ENCODE data around the gene CD44. TPM values are rescaled to one million over a fixed set of nuclear protein-coding genes. Genes with fewer than 3 reads are reported as not detected.

Gene CD44
- total RNA-seq, 1 experiment from 2014 or later, result 11.4 TPM

GRCh38 chr11:35239471-35240075, 100.6 kb downstream of the CD44 start:
- Histone ChIP-seq H3K27me3 (ENCODE audit: control insufficient read depth, insufficient read depth, low read length) (no peaks in the 10 kb centered on the region), H3K4me3 (ENCODE audit: insufficient read depth, low read depth, low read length) (no peak overlapping the region), H3K36me3 (replicated peaks; ENCODE audit: control insufficient read depth, insufficient read depth, low read length) (no peaks in the 10 kb centered on the region)
- no peak for DNase-seq

GRCh38 chr11:35241083-35241482, 102.1 kb downstream of the CD44 start:
- Histone ChIP-seq H3K4me3 (ENCODE audit: insufficient read depth, low read depth, low read length) (no peak overlapping the region), H3K36me3 (replicated peaks; ENCODE audit: control insufficient read depth, insufficient read depth, low read length) (no peaks in the 10 kb centered on the region), H3K27me3 (ENCODE audit: control insufficient read depth, insufficient read depth, low read length) (no peaks in the 10 kb centered on the region)
- DNase-seq, result no peak

GRCh38 chr11:35241531-35241930, 102.6 kb downstream of the CD44 start:
- no peak for DNase-seq

GRCh38 chr11:35242412-35243242, 103.7 kb downstream of the CD44 start:
- no peaks in the 10 kb centered on the region for H3K27me3 ChIP-seq (ENCODE audit: control insufficient read depth, insufficient read depth, low read length)
- no peak for DNase-seq
- no peak overlapping the region for H3K4me3 ChIP-seq (ENCODE audit: insufficient read depth, low read depth, low read length)
- H3K36me3 ChIP-seq (replicated peaks; ENCODE audit: control insufficient read depth, insufficient read depth, low read length), result no peaks in the 10 kb centered on the region

More at GRCh38 chr11:35241531-35241930, 102.6 kb downstream of the CD44 start:
- Histone ChIP-seq H3K4me3 (ENCODE audit: insufficient read depth, low read depth, low read length) (no peak overlapping the region), H3K27me3 (ENCODE audit: control insufficient read depth, insufficient read depth, low read length) (no peaks in the 10 kb centered on the region), H3K36me3 (replicated peaks; ENCODE audit: control insufficient read depth, insufficient read depth, low read length) (no peaks in the 10 kb centered on the region)

GRCh38 chr11:35243774-35244173, 104.8 kb downstream of the CD44 start:
- Histone ChIP-seq H3K36me3 (replicated peaks; ENCODE audit: control insufficient read depth, insufficient read depth, low read length) (no peaks in the 10 kb centered on the region), H3K4me3 (ENCODE audit: insufficient read depth, low read depth, low read length) (no peak overlapping the region), H3K27me3 (ENCODE audit: control insufficient read depth, insufficient read depth, low read length) (no peaks in the 10 kb centered on the region)
- no peak for DNase-seq

- DNase-seq, result no peak
- Histone ChIP-seq H3K4me3 (ENCODE audit: insufficient read depth, low read depth, low read length) (no peak overlapping the region), H3K27me3 (ENCODE audit: control insufficient read depth, insufficient read depth, low read length) (no peaks in the 10 kb centered on the region), H3K36me3 (replicated peaks; ENCODE audit: control insufficient read depth, insufficient read depth, low read length) (no peaks in the 10 kb centered on the region)
Measured at GRCh38 chr11:35245056-35245455, 106.1 kb downstream of the CD44 start.

GRCh38 chr11:35245786-35246185, 106.8 kb downstream of the CD44 start:
- Histone ChIP-seq H3K27me3 (ENCODE audit: control insufficient read depth, insufficient read depth, low read length) (no peaks in the 10 kb centered on the region), H3K36me3 (replicated peaks; ENCODE audit: control insufficient read depth, insufficient read depth, low read length) (no peaks in the 10 kb centered on the region), H3K4me3 (ENCODE audit: insufficient read depth, low read depth, low read length) (no peak overlapping the region)
- DNase-seq, result no peak

GRCh38 chr11:35246745-35247144, 107.8 kb downstream of the CD44 start:
- Histone ChIP-seq H3K36me3 (replicated peaks; ENCODE audit: control insufficient read depth, insufficient read depth, low read length) (no peaks in the 10 kb centered on the region), H3K27me3 (ENCODE audit: control insufficient read depth, insufficient read depth, low read length) (no peaks in the 10 kb centered on the region), H3K4me3 (ENCODE audit: insufficient read depth, low read depth, low read length) (no peak overlapping the region)
- no peak for DNase-seq

- Histone ChIP-seq H3K36me3 (replicated peaks; ENCODE audit: control insufficient read depth, insufficient read depth, low read length) (no peaks in the 10 kb centered on the region), H3K4me3 (ENCODE audit: insufficient read depth, low read depth, low read length) (no peak overlapping the region), H3K27me3 (ENCODE audit: control insufficient read depth, insufficient read depth, low read length) (no peaks in the 10 kb centered on the region)
- DNase-seq, result no peak
Measured at GRCh38 chr11:35247428-35247827, 108.5 kb downstream of the CD44 start.

- no peak for DNase-seq
- Histone ChIP-seq H3K27me3 (ENCODE audit: control insufficient read depth, insufficient read depth, low read length) (no peaks in the 10 kb centered on the region), H3K36me3 (replicated peaks; ENCODE audit: control insufficient read depth, insufficient read depth, low read length) (no peaks in the 10 kb centered on the region), H3K4me3 (ENCODE audit: insufficient read depth, low read depth, low read length) (no peak overlapping the region)
Measured at GRCh38 chr11:35247863-35248262, 108.9 kb downstream of the CD44 start.

- Histone ChIP-seq H3K27me3 (ENCODE audit: control insufficient read depth, insufficient read depth, low read length) (no peaks in the 10 kb centered on the region), H3K36me3 (replicated peaks; ENCODE audit: control insufficient read depth, insufficient read depth, low read length) (no peaks in the 10 kb centered on the region), H3K4me3 (ENCODE audit: insufficient read depth, low read depth, low read length) (no peak overlapping the region)
- no peak for DNase-seq
Measured at GRCh38 chr11:35248558-35249323, 109.8 kb downstream of the CD44 start.

GRCh38 chr11:35250192-35250591, 111.2 kb downstream of the CD44 start:
- no peak for DNase-seq
- Histone ChIP-seq H3K4me3 (ENCODE audit: insufficient read depth, low read depth, low read length) (no peak overlapping the region), H3K36me3 (replicated peaks; ENCODE audit: control insufficient read depth, insufficient read depth, low read length) (no peaks in the 10 kb centered on the region), H3K27me3 (ENCODE audit: control insufficient read depth, insufficient read depth, low read length) (no peaks in the 10 kb centered on the region)

- DNase-seq, result no peak
- no peak overlapping the region for H3K4me3 ChIP-seq (ENCODE audit: insufficient read depth, low read depth, low read length)
- H3K27me3 ChIP-seq (ENCODE audit: control insufficient read depth, insufficient read depth, low read length), result no peaks in the 10 kb centered on the region
- H3K36me3 ChIP-seq (replicated peaks; ENCODE audit: control insufficient read depth, insufficient read depth, low read length), result no peaks in the 10 kb centered on the region
Measured at GRCh38 chr11:35250621-35251020, 111.7 kb downstream of the CD44 start.

GRCh38 chr11:35253237-35253636, 114.3 kb downstream of the CD44 start:
- no peak for DNase-seq
- Histone ChIP-seq H3K36me3 (replicated peaks; ENCODE audit: control insufficient read depth, insufficient read depth, low read length) (no peaks in the 10 kb centered on the region), H3K27me3 (ENCODE audit: control insufficient read depth, insufficient read depth, low read length) (no peaks in the 10 kb centered on the region), H3K4me3 (ENCODE audit: insufficient read depth, low read depth, low read length) (no peak overlapping the region)

- DNase-seq, result no peak
- no peaks in the 10 kb centered on the region for H3K27me3 ChIP-seq (ENCODE audit: control insufficient read depth, insufficient read depth, low read length)
- H3K4me3 ChIP-seq (ENCODE audit: insufficient read depth, low read depth, low read length), result no peak overlapping the region
- H3K36me3 ChIP-seq (replicated peaks; ENCODE audit: control insufficient read depth, insufficient read depth, low read length), result no peaks in the 10 kb centered on the region
Measured at GRCh38 chr11:35255514-35255913, 116.5 kb downstream of the CD44 start.

Data from H7 (cell line).